Stimulated activated effector memory CD8-positive, alpha-beta T cell treated with anti-CD3 and anti-CD28 coated beads, Interleukin-12 subunit alpha, Interleukin-12 subunit beta, amount 100 ng/mL, for 72 hours (primary cell): ENCODE data around the gene SERPINA10.
"Not testable (repeated sequence)": the region's sequence is repeated elsewhere in the genome, so short reads cannot be mapped to it uniquely, and the experiment has no call there.

Experiments
- ATAC-seq: fragments of 150-1000 bp; cut with Tn5 transposase; 2 replicates; pipeline ENCODE4 v1.10.0; 2021
- DNase-seq, 2 donors: peaks; one replicate each; pipeline ENCODE4 v3.0.0; 2021 to 2022; ENCODE audit warnings: low spot score in 2 of 2
- H3K27ac Mint-ChIP-seq: one replicate; pipeline ENCODE4 v1.8.0; 2022; ENCODE audit warnings: mild to moderate bottlenecking, mixed read lengths
- H3K36me3 Mint-ChIP-seq: one replicate; pipeline ENCODE4 v1.8.0; 2022; ENCODE audit warnings: mild to moderate bottlenecking, mixed read lengths
- H3K4me1 Mint-ChIP-seq: one replicate; pipeline ENCODE4 v1.8.0; 2022; ENCODE audit warnings: mixed read lengths
- H3K4me3 Mint-ChIP-seq: one replicate; pipeline ENCODE4 v1.8.0; 2022; ENCODE audit warnings: mild to moderate bottlenecking, mixed read lengths
- H3K9me3 Mint-ChIP-seq: one replicate; pipeline ENCODE4 v1.8.0; 2022; ENCODE audit warnings: mixed read lengths

The SERPINA10 gene

DNA sequence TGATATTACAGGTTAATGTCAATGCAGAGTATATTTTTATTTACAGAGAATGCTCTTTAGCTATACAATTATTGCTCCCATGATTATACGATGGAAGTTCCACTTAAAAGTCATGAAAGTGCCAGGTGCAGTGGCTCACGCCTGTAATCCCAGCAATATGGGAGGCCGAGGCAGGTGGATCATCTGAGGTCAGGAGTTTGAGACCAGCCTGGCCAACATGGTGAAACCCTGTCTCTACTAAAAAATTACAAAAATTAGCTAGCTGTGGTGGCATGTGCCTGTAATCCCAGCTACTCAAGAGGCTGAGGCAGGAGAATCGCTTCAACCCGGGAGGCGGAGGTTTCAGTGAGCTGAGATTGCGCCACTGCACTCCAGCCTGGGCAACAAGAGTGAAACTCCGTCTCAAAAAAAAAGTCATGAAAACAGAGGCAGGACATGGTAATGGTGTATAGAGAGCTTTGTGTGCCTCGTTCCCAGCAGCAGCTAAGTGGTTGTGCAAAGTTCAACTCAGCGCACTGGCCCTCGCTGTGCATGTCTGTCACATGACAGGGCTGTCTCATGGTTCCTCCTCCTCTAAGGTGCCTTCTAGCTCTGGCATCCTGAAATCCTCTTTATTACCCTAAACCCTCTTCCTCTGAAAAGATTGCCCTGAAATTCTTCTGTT lies 16.0 kb downstream of the SERPINA10 start:
- H3K9me3 Mint-ChIP-seq, ATAC-seq, H3K4me3 Mint-ChIP-seq, DNase-seq, H3K27ac Mint-ChIP-seq, H3K36me3 Mint-ChIP-seq, H3K4me1 Mint-ChIP-seq: not testable (repeated sequence)

DNA sequence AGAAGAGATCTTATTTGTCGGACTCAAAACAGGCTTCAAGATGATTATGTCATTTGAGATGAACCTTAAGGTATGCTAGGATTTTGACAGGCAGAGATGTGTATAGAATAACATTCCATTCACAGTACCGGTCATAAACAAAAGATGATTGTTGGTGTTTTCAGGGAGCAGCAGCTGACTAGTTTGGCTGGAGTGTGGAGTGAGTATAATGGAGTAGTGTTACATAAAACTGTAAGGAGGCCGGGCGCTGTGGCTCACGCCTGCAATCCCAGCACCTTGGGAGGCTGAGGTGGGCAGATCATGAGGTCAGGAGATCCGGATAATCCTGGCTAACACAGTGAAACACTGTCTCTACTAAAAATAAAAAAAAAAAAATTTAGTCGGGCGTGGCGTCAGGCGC lies 23.9 kb downstream of the SERPINA10 start:
- H3K9me3 Mint-ChIP-seq, result no peaks in the 10 kb centered on the region
- H3K4me1 Mint-ChIP-seq, result no peaks in the 10 kb centered on the region
- no peak overlapping the region for H3K4me3 Mint-ChIP-seq
- no peak overlapping the region for H3K27ac Mint-ChIP-seq
- ATAC-seq, result no peak
- no peaks in the 10 kb centered on the region for H3K36me3 Mint-ChIP-seq
- no peak for DNase-seq

DNA sequence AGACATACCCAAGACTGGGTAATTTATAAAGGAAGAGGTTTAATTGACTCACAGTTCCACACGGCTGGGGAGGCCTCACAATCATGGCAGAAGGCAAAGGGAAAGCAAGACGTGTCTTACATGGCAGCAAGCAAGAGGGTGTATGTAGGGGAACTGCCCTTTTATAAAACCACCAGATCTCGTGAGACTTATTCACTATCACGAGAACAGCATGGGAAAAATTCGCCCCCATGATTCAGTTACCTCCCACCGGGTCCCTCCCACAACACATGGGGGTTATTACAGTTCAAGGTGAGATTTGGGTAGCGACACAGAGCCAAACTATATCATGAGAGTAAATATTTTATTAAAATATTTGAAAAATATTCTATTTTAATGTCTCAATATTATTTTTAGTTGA lies 24.5 kb downstream of the SERPINA10 start:
- ATAC-seq, result not testable (repeated sequence)

DNA sequence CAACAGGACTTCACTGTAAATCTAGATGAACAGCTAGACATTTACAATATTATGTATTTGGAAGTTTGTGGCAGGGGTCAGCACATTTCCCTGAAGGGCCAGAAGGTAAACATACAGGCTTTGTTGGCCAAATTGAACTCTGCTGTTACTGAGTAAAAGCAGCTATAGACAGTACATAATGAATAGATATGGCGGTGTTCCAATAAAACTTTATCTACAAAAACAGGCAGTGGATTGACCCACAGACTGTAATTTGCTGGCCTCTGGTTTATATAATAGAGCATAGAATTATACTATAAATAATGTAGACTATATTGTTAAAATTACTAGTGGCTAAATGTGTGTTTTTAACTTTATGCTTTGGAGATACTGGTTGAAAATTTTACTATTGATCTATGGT lies 25.7 kb downstream of the SERPINA10 start:
- H3K9me3 Mint-ChIP-seq, result peaks cover 8% of the 10 kb centered on the region
- no peak for ATAC-seq
- H3K4me1 Mint-ChIP-seq, result no peaks in the 10 kb centered on the region
- H3K4me3 Mint-ChIP-seq, result no peak overlapping the region
- no peaks in the 10 kb centered on the region for H3K36me3 Mint-ChIP-seq
- no peak overlapping the region for H3K27ac Mint-ChIP-seq
- DNase-seq, result no peak

More for the DNA sequence above, 24.5 kb downstream of the SERPINA10 start:
- DNase-seq, H3K36me3 Mint-ChIP-seq, H3K27ac Mint-ChIP-seq, H3K4me1 Mint-ChIP-seq, H3K9me3 Mint-ChIP-seq, H3K4me3 Mint-ChIP-seq: not testable (repeated sequence)

DNA sequence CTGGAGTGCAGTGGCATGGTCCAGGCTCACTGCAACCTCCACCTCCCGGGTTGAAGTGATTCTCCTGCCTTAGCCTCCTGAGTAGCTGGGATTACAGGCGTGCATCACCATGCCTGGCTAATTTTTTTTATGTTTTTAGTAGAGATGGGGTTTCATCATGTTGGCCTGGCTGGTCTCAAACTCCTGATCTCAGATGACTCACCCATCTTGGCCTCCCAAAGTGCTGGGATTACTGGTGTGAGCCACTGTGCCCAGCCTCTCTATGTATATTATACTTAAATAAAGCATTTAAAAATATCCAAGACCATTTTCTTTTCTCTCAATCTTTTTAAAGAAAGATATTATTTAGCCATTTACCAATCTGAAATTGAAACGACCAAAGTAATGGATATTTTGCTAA lies 28.9 kb downstream of the SERPINA10 start:
- not testable (repeated sequence) for DNase-seq, H3K36me3 Mint-ChIP-seq, H3K27ac Mint-ChIP-seq, H3K4me3 Mint-ChIP-seq, ATAC-seq, H3K4me1 Mint-ChIP-seq
- peaks cover 10% of the 10 kb centered on the region for H3K9me3 Mint-ChIP-seq

DNA sequence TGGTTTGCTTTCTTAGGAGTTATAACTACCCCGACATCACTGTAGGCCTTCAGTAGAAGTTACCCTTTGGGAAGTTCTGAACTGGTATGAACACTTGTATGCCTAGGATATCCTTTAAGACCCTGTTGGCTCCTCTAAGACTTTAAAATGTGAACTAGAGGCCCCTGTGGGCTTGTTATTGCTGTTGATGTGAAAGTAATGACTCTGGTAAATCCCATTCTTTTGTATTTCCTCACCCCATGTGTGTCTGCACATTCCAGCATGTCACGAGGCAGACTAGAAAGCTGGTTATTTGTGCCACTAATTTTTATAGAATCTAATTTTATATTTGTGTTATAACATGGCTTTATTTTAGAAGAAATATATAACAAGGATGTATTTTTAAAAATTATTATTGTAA lies 48.9 kb downstream of the SERPINA10 start:
- H3K36me3 Mint-ChIP-seq, result no peaks in the 10 kb centered on the region
- DNase-seq (no peak), ATAC-seq (no peak)
- no peak overlapping the region for H3K27ac Mint-ChIP-seq
- H3K9me3 Mint-ChIP-seq, result no peaks in the 10 kb centered on the region
- no peaks in the 10 kb centered on the region for H3K4me1 Mint-ChIP-seq
- no peak overlapping the region for H3K4me3 Mint-ChIP-seq

DNA sequence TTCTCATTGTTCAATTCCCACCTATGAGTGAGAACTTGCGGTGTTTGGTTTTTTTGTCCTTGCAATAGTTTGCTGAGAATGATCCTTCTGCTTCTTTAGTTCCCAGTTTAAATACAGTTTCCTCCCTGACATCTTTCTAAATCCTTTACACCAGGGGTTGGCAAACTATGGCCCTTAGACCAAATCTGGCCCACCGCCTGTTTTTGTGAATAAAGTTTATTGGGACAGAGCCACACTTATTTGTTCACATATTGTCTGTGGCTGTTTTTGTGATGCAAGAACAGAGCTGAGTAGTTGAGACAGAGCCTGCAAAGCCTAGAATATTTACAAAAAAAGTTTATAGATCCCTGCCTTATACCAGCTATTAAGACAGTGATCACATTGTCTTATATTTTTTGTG lies 53.7 kb downstream of the SERPINA10 start:
- Mint-ChIP-seq H3K27ac (no peak overlapping the region), H3K36me3 (no peaks in the 10 kb centered on the region), H3K9me3 (no peaks in the 10 kb centered on the region), H3K4me3 (no peak overlapping the region), H3K4me1 (no peaks in the 10 kb centered on the region)
- DNase-seq (no peak), ATAC-seq (no peak)

DNA sequence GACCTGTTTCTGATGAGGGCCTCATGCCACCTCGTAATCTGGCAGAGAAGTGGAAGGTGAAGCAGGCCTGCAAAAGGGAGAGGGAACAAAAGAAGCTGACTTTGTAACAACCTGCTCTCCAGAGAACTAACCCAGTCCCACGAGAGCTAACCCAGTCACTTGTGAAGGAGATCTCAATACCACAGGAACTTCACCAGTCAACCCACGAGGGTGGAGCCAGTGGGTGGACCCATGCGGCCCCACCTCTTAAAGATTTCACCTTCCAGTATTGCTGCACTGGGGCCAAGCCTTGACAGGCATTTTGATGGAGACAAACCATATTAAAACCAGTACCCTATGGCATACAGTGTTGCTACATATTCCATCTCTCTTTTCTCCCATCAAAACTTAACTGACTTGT lies 55.1 kb downstream of the SERPINA10 start:
- Mint-ChIP-seq H3K36me3 (no peaks in the 10 kb centered on the region), H3K27ac (no peak overlapping the region), H3K4me1 (no peaks in the 10 kb centered on the region), H3K4me3 (no peak overlapping the region), H3K9me3 (no peaks in the 10 kb centered on the region)
- DNase-seq (no peak), ATAC-seq (peak; percentile 40)

DNA sequence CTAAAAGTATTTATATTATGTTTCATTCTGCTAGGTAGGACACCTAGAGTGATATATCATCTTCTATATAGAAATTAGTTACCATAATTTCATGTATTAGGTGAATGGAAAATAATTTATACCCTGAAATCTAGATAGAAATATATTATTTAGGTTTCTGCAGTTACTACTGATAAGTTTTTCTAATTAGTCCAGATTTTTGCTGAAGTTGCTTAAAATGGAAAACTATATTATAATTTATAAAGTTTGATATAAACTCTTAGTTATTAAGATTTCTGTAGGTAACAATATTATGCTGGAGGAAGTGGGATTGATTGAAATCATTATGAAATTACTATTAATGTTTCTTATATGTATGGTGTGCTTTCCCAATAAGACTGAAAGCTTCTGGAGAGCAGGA lies 56.0 kb downstream of the SERPINA10 start:
- ATAC-seq, result no peak
- no peak for DNase-seq
- H3K36me3 Mint-ChIP-seq, result no peaks in the 10 kb centered on the region
- H3K27ac Mint-ChIP-seq, result no peak overlapping the region
- H3K4me3 Mint-ChIP-seq, result no peak overlapping the region
- no peaks in the 10 kb centered on the region for H3K4me1 Mint-ChIP-seq
- H3K9me3 Mint-ChIP-seq, result no peaks in the 10 kb centered on the region
